OCI-LY7 (cell line): ENCODE measurements around the gene NPAS4. TPM values are rescaled to one million over a fixed set of nuclear protein-coding genes. Genes with fewer than 3 reads are reported as not detected.
"Not testable (repeated sequence)": the region's sequence is repeated elsewhere in the genome, so short reads cannot be mapped to it uniquely, and the experiment has no call there.

ENCODE experiments used
- BruUV-seq: library from RNA; stranded (reverse); fragments of 400-500 nt; replicated peaks from 2 replicates; lab custom pipeline; 2021; lab: Mats Ljungman, UMichigan
- CTCF ChIA-PET: fragments of 300-600 bp; sonication (Branson Sonifier 250); formaldehyde crosslinking; loops from one replicate; lab custom pipeline; 2022; ENCODE audit warnings: antibody characterized with exemption; ENCODE audit not compliant: unreplicated experiment; lab: Charles Lee
- POLR2A ChIA-PET: fragments of 300-600 bp; sonication (Branson Sonifier 250); formaldehyde crosslinking; loops from one replicate; lab custom pipeline; 2022; ENCODE audit warnings: antibody characterized with exemption; lab: Charles Lee
- DNase-seq: peaks from one replicate; pipeline ENCODE4 v3.0.0-alpha.2; 2015; ENCODE audit warnings: low spot score
- H2AFZ ChIP-seq: fragments of 200-600 bp; sonication (generic), shearing (Covaris generic); 2 replicates; pipeline ENCODE4 v1.6.1; 2014; ENCODE audit warnings: mild to moderate bottlenecking, antibody characterized with exemption, low read length, moderate library complexity
- H3K27ac ChIP-seq: fragments of 200-600 bp; sonication (generic); 2 replicates; pipeline ENCODE4 v1.5.1; 2014; ENCODE audit warnings: mixed run types, low read depth, mild to moderate bottlenecking, moderate library complexity, low read length, inconsistent platforms; ENCODE audit not compliant: poor library complexity, severe bottlenecking
- H3K36me3 ChIP-seq: fragments of 200-600 bp; sonication (generic); 2 replicates; pipeline ENCODE4 v1.6.1; 2014; ENCODE audit warnings: mild to moderate bottlenecking, antibody characterized with exemption, low read length, moderate library complexity, mixed read lengths; ENCODE audit not compliant: insufficient read depth
- H3K4me1 ChIP-seq: fragments of 200-600 bp; sonication (generic); 2 replicates; pipeline ENCODE4 v1.5.1; 2014; ENCODE audit warnings: mild to moderate bottlenecking, low read length; ENCODE audit not compliant: insufficient read depth, poor library complexity, severe bottlenecking
- H3K4me2 ChIP-seq: fragments of 200-600 bp; sonication (generic); 2 replicates; pipeline ENCODE4 v1.6.1; 2014; ENCODE audit warnings: mild to moderate bottlenecking, low read length
- H3K4me3 ChIP-seq: fragments of 200-600 bp; sonication (generic); 2 replicates; pipeline ENCODE4 v1.5.1; 2014; ENCODE audit warnings: mild to moderate bottlenecking, low read depth, low read length; ENCODE audit not compliant: poor library complexity, severe bottlenecking
- H3K79me2 ChIP-seq: fragments of 200-600 bp; sonication (generic); 2 replicates; pipeline ENCODE4 v1.6.1; 2016; ENCODE audit warnings: low read depth, mild to moderate bottlenecking, low read length, moderate library complexity, mixed read lengths; ENCODE audit not compliant: insufficient read depth
- H3K9me2 ChIP-seq: fragments of 200-600 bp; sonication (generic); 2 replicates; pipeline ENCODE4 v1.6.1; 2016; ENCODE audit warnings: mild to moderate bottlenecking, low read length, mixed read lengths; ENCODE audit not compliant: insufficient read depth
- H3K9me3 ChIP-seq: fragments of 200-600 bp; sonication (generic); 2 replicates; pipeline ENCODE4 v1.6.1; 2014; ENCODE audit warnings: mild to moderate bottlenecking, mixed run types, low read length, mixed read lengths
- H4K20me1 ChIP-seq: fragments of 200-600 bp; sonication (generic); 2 replicates; pipeline ENCODE4 v1.6.1; 2014; ENCODE audit warnings: mild to moderate bottlenecking, antibody characterized with exemption, low read length, moderate library complexity, mixed read lengths; ENCODE audit not compliant: insufficient read depth
- CTCF ChIP-seq: fragments of 200-600 bp; sonication (generic); conservative IDR thresholded peaks from 2 replicates; pipeline ENCODE4 v1.5.1; 2014; ENCODE audit warnings: mild to moderate bottlenecking, antibody characterized with exemption, low read length, moderate library complexity, mixed read lengths
- EZH2phosphoT487 ChIP-seq: fragments of 200-600 bp; sonication (generic); IDR thresholded peaks from 2 replicates; pipeline ENCODE4 v1.6.1; 2018; ENCODE audit warnings: low read depth, borderline replicate concordance, mild to moderate bottlenecking, mixed run types, antibody characterized with exemption, low read length, moderate library complexity, mixed read lengths
- intact Hi-C: fragments of 100-400 bp; cut with micrococcal nuclease; formaldehyde crosslinking; loops from one replicate; pipeline ENCODE4 v1.10.0; 2022; ENCODE audit not compliant: unreplicated experiment
- total RNA-seq, 2 experiments: library from RNA; depleted of rRNA in 1 of 2; stranded (reverse); fragments of >200 nt in 1 of 2; shearing (Covaris generic) in 1 of 2; gene quantifications; 2 replicates each; pipeline ENCODE4 v1.2.3, GENCODE V29; 2014 to 2022

Gene NPAS4
- total RNA-seq, 2 experiments from 2014 or later: not detected

GRCh38 chr11:66462010-66462409 is 41.2 kb downstream of the NPAS4 start:
- Histone ChIP-seq H3K4me2 (no peak overlapping the region), H3K36me3 (peaks cover 9% of the 10 kb centered on the region; the same call in 1 of the 2 replicates), H3K9me3 (peaks cover 18% of the 10 kb centered on the region), H3K4me3 (no peak overlapping the region), H3K4me1 (peaks cover 58% of the 10 kb centered on the region), H3K79me2 (no peaks in the 10 kb centered on the region), H2AFZ (no peak overlapping the region), H3K9me2 (no peaks in the 10 kb centered on the region), H3K27ac (no peak overlapping the region), H4K20me1 (no peaks in the 10 kb centered on the region)
- ChIA-PET POLR2A (no interaction called here), CTCF (no interaction called here)
- intact Hi-C loops: no loop called here
- no TSS peak for BruUV-seq
- no peak for DNase-seq
- no peak for TF ChIP-seq CTCF
- no peak for TF ChIP-seq EZH2phosphoT487

- no peaks in the 10 kb centered on the region for H4K20me1 ChIP-seq
- no TSS peak for BruUV-seq
- H3K4me3 ChIP-seq: no peak overlapping the region
- no peak for TF ChIP-seq EZH2phosphoT487
- no peak for TF ChIP-seq CTCF
- peaks cover 18% of the 10 kb centered on the region for H3K9me3 ChIP-seq
- POLR2A ChIA-PET: no interaction called here
- intact Hi-C loops: no loop called here
- peaks cover 55% of the 10 kb centered on the region for H3K4me1 ChIP-seq
- H3K79me2 ChIP-seq: no peaks in the 10 kb centered on the region
- no peak overlapping the region for H3K4me2 ChIP-seq
- no peaks in the 10 kb centered on the region for H3K9me2 ChIP-seq
- H2AFZ ChIP-seq: no peak overlapping the region
- peaks cover 9% of the 10 kb centered on the region; the same call in 1 of the 2 replicates for H3K36me3 ChIP-seq
- CTCF ChIA-PET: no interaction called here
- no peak overlapping the region for H3K27ac ChIP-seq
- no peak for DNase-seq
Measured at GRCh38 chr11:66462911-66463310, 42.1 kb downstream of the NPAS4 start.

GRCh38 chr11:66464116-66464515 is 43.3 kb downstream of the NPAS4 start:
- intact Hi-C loops, H3K27ac ChIP-seq, H3K4me2 ChIP-seq, H3K4me3 ChIP-seq, DNase-seq, H3K36me3 ChIP-seq, H2AFZ ChIP-seq, H4K20me1 ChIP-seq, BruUV-seq, H3K79me2 ChIP-seq, POLR2A ChIA-PET, H3K9me2 ChIP-seq, CTCF ChIA-PET: not testable (repeated sequence)
- Histone ChIP-seq H3K4me1 (peaks cover 43% of the 10 kb centered on the region), H3K9me3 (peaks cover 18% of the 10 kb centered on the region)
